Activated naive CD4-positive, alpha-beta T cell (primary cell): ENCODE data around the gene SIRT7.

ENCODE experiments used
- DNase-seq, 4 experiments: peaks; one replicate each; lab custom pipeline; 2025; lab: John Stamatoyannopoulos, UW

Gene SIRT7

DNA sequence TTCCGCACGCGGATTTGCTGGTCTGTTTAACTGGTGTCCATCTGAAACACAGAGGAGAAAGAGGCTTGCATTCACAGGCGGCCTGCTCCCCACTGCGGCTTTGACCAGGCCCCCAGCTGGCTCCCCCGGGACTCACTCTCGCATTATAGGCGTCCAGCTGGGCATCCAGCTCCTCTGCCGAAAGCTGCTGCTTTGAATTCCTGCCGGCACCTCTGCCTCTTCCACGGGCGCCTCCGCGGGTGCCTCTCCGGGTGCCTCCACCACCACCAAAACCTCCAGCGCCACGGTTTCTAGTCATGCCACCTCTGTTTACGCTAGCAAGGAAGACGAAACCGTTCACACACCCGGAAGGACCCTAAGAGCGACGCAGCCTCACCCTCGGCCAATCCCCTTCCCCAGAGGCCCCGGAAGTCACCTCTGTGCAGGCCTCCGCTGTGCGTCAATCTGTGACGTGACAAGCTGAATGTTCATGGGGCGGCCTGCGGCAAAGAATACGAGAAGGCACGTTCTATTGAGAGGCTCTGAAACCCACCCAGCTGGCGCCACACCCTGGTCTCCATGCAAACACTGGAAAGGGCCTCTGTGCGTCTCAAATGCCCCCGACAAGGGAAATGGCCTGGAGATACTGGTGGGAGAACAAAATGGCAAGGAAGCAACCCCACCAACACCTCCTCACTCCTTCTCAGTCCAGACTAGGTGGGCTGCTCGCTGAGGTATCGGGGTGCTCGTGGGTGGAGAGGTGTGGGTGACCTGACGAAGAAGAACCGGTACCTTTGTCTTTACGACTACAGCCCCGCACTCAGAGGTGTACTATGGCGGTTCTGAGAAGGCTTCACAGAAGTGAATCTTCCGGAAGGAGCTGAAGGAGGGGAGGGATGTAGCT is 29.6 kb downstream of the SIRT7 start:
- DNase-seq: no peak

- DNase-seq: no peak
Measured at GRCh38 chr17:81885869-81886548, 32.0 kb downstream of the SIRT7 start.

GRCh38 chr17:81885454-81885853 is 32.5 kb downstream of the SIRT7 start:
- DNase-seq: no peak

DNA sequence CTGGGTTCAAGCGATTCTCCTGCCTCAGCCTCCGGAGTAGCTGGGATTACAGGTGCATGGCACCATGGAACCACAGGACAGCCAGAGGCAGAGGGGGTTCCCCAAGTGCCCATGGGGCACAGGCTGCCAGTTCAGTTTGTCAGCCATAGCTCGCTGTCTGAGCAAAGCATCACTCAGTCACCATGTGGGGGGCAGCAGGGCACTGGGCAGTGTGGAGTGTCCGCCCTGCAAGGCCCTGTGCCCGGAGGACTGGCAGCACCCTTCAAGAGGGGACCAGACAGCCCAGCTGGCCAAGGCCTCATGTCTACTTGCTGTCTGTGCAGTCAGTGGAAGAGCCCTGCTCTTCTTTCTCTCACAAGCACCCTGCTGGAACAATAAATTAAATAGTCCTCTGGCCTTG is 33.0 kb downstream of the SIRT7 start:
- DNase-seq: no peak

DNA sequence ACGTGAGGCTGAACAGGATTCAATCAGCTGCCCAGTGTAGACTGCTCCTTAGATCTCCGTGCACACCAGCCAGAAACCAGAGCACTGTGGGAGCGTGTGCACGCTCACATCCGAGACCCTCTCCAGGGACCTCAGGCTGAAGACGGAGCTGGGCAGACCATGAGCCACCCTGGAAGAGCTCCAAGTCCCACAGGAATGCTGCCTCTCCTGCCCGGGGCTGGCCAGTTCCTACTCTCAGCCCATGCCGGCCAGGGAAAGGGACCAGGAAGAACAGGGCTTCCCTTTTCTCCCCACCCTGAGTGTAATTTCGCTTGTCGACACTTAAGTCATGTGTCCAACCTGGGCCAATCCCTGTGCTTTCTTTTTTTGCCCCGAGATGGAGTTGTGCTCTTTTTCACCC is 33.5 kb downstream of the SIRT7 start:
- DNase-seq: no peak

DNA sequence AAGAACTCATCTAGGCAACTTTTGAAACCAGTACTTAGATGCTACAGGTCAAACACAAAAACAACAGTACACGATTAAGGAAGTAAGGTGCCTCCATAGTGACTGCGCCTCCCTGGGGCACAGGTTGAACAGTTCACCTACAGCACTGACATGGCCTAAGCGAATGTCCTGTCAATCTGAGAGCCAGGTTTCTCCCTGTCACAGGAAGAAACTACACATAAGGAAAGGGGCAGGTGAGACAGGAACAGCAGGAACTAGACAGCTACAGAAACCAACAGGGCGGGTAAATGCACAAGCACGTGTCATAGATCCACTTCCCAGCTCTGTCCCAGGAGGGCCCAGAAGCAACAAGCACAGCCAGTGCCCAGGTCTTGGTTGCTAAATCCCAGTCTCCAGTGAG is 38.9 kb downstream of the SIRT7 start:
- DNase-seq: no peak

DNA sequence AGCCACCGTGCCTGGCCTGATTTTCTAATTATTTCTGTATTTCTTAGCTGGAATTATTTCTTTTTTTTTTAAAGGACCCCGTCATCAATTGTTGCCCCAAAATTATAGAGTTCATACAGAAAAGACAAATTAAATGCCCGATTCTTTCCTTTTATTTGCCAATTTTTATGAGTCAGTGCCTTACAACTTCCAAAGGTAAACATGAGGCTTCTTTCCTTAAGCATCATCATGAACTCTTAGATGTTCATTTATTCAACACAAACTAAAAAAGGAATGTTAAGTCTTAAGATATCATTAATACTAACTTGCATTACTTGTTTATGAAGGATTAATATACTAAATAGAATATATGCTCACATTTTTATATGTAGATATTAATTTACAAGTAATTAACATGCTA is 39.7 kb downstream of the SIRT7 start:
- DNase-seq: no peak

DNA sequence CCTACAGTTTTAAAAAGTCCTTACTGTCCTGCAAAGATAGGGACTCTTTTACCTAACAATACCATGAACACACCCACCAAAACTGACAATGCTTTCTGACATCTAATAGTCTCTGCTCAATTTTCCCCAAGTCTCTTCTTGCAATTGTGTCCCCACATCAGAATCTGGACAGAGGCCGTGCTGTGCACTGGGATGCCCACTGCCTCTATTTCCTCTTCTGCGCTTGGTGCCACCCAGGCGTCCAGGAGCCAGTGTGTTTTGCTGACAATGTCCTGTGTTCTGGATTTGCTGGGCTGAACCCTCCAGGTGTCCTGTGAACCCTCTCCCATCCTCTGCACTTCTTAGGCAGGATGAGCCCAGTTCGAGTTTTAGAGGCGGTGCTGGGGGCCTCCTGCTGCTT is 40.4 kb downstream of the SIRT7 start:
- DNase-seq: no peak

DNA sequence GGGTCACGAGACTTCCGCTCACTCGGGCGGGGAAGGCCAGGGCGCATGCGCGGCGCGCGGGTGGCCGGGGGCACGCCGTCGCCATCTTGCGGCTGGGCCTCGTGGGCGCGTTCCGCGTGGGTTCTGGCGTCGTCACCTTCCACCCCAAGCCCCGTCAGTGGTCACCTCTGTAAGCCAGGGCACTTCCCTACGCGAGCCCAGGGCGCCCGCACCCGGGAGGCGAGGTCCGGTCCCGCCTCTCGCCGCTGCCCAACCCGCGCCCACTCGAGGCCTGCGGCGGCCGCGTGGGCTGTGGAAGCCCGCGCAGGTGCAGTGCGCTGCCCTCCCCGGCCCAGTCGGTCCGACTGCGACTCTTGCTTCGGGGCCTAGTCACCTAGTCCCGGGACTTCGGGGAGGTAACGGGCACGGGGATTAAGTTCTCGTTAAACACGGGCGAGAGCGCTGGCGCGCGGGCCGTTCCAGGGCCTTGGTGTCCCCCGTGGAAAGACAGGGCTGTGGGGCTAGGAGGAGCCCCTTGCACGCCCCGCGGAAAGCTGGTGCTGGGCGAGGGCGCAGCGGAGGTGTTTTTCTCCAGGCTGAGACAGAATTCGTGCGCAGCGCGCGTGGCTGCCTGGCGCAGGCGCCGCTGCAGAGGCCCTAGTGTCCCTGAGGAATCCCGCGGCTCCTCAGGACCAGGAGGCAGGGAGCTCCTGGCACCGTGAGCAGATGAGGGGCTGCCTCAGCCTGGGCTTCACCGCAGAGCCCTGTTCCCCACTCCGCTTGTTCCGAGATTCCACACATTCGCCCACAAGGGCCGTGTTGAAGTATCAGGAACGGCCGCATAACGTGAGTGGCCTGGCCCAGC is 46.4 kb downstream of the SIRT7 start:
- DNase-seq: peak; percentile 88 to 95 (median 92)

GRCh38 chr17:81870981-81871386 is 47.0 kb downstream of the SIRT7 start, which contains the start of gene ARHGDIA:
TSS of gene ARHGDIA (minus strand) at chr17:81871337. CDS start at chr17:81869930, 1,407 bp downstream.
- DNase-seq: no peak

DNA sequence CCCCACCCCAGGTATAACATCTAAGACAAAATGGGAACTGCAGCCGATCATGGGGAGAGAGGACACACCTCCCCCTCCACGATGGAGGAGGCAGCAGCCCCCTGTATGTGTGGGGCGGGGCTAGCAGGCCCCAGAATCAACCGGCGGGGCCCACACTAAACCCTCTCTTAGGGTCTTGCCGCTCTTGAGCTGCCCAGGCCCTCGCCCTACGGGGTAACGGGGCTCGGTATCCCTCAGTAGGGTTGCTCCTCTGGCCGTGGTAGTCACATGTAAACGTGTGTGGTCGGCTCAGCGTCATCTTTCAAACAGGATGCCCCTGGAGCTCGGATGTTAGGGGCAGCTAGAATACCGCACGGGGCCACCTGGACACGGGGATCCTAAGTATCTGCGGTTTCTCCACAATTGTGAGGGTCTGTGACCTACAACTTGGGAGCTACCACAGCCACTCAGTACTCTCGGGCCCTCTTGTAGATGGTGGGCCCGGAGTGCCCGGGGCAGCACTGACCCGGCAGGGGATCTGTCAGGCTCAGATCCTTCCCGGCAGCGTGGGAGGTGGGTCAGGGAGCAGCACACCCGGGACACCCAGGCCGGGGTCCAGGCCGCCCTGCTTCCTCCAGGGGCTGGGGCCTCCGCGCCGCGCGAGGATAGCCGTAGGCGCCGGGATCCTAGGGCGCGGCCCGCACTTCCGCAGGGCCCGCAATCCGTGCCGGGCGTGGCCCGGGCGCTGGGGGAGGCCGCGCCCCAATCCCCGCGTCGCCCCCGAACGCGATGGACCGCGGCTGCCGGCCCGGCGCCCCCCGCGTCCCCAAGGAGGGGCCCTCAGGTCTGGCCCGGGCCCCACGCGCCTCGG is 47.6 kb downstream of the SIRT7 start:
- DNase-seq: peak in 1 of 4 experiments; percentile 29

- DNase-seq: peak in 2 of 4 experiments; percentile 24 to 28
Measured at GRCh38 chr17:81869221-81870130, 48.5 kb downstream of the SIRT7 start.

- no peak for DNase-seq
Measured at GRCh38 chr17:81868674-81869220, 49.2 kb downstream of the SIRT7 start.

GRCh38 chr17:81867991-81868673 is 49.8 kb downstream of the SIRT7 start:
- no peak for DNase-seq

GRCh38 chr17:81867170-81867990 is 50.6 kb downstream of the SIRT7 start:
- DNase-seq: no peak

- DNase-seq: no peak
Measured at GRCh38 chr17:81866440-81867169, 51.4 kb downstream of the SIRT7 start.

DNA sequence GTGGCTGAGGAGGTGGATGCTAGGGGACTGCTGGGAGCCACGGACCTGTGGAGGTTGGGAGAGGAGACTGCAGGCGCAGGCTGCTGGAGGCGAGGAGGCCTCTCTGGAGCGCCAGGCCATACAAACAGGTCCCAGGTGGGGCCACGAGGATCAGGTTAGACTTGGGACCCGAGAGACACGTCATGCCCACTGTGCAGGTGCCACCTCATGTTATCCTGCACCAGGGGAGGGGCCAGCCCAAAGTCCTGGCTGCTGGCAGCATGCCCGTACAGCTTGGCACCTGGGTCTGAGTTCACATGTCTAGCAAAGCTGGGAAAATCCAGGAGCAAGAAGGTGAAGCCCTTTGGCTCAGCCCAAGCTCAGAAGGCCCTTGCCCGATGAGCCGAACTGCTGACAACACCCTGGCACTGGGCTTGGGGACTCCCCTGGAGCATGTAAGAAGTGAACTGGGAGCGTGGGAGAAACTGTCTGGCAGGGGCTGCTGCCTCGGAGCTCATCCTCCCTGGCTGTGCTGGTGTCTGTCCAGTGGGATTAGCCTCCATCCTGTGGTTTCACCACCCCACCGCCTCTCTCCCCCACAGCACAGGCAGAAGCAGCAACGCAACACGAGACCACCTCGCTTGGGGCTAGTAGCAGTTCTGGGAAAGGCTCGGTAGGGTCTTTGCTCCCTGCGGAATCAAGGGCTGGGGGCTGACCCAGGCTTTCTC is 52.1 kb downstream of the SIRT7 start:
- DNase-seq: no peak
